ENCODE data around the gene CLCN5. TPM values are rescaled to one million over a fixed set of nuclear protein-coding genes. Genes with fewer than 3 reads are reported as not detected.
"Not testable (repeated sequence)": the region's sequence is repeated elsewhere in the genome, so short reads cannot be mapped to it uniquely, and the experiment has no call there.

CLCN5 gene
- total RNA-seq, 2 experiments from 2014 or later, result 2.5 to 2.9 TPM

DNA sequence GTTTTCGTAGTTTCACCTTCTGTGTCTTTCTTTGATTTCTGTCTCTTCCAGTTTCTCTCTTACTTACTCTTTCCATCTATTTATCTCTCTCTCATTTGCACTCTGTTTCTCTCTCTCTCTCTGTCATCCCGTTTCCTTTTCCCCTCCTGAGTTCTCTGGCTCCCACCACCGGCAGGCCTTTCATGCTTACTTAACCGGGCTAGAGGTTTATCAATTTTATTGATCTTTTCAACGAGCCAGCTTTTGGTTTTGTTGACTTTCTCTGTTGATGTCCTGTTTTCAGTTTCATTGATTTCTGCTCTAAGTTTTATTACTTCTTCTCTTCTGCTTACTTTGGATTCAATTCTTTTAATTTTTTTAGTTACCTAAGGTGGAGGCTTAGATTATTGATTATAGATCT is 103.2 kb downstream of the CLCN5 start:
- H3K4me3 Mint-ChIP-seq; H3K36me3 Mint-ChIP-seq; H3K27me3 Mint-ChIP-seq; intact Hi-C loops (cut with micrococcal nuclease); DNase-seq; H3K27ac Mint-ChIP-seq; CTCF ChIA-PET; POLR2A ChIA-PET; H3K4me1 Mint-ChIP-seq (ENCODE audit: low read depth): not testable (repeated sequence)
- peaks cover 16% of the 10 kb centered on the region for H3K9me3 Mint-ChIP-seq

DNA sequence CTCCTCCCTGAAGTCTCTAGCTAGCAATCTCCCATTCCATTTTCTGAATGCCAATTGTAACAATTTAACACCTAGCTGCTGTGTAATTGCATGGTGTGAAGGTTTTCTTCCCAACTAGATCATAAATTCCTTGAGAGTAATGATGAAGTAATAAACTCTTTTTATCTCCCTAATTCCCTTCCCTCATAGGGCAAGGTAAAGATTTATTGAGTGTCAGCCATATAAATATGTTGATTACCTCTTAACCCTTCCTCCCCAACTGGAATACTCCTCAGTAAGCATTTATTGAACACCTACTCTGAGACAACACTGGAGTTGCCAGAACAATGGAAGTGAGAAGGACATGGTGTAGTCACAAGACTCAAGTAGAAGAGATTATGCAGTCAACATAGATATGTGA is 112.7 kb downstream of the CLCN5 start:
- intact Hi-C loops (cut with micrococcal nuclease), result no loop called here

DNA sequence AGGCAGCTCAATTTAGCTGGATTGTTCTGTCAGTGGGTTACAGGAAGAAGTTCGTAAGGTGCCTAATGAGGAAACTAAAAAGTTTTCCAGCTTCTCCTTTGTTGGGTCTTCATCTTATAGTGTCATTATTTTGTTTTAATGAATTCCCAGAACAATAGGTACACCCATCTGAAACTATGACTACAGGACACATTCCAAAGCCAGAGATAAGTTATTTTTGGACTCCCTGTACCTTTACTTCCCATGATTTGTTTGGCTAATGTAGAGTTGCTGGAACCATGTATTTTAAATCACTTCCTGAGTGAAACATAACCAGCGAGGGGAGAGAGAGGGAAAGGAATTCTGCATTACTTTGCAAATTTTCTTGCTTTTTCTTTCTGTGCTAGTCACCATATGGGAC is 114.0 kb downstream of the CLCN5 start:
- intact Hi-C loops (cut with micrococcal nuclease), result no loop called here
- Mint-ChIP-seq H3K36me3 (no peaks in the 10 kb centered on the region), H3K9me3 (no peaks in the 10 kb centered on the region), H3K4me3 (no peak overlapping the region), H3K27me3 (no peaks in the 10 kb centered on the region), H3K4me1 (ENCODE audit: low read depth) (no peaks in the 10 kb centered on the region), H3K27ac (no peak overlapping the region)
- ChIA-PET POLR2A (no interaction called here), CTCF (no interaction called here)
- no peak for DNase-seq

More for the DNA sequence above, 112.7 kb downstream of the CLCN5 start:
- no peak for DNase-seq
- no peaks in the 10 kb centered on the region for H3K36me3 Mint-ChIP-seq
- H3K4me3 Mint-ChIP-seq, result no peak overlapping the region
- H3K27me3 Mint-ChIP-seq, result no peaks in the 10 kb centered on the region
- no peaks in the 10 kb centered on the region for H3K9me3 Mint-ChIP-seq
- POLR2A ChIA-PET, result no interaction called here
- H3K4me1 Mint-ChIP-seq (ENCODE audit: low read depth), result no peaks in the 10 kb centered on the region
- CTCF ChIA-PET, result no interaction called here
- H3K27ac Mint-ChIP-seq, result no peak overlapping the region

DNA sequence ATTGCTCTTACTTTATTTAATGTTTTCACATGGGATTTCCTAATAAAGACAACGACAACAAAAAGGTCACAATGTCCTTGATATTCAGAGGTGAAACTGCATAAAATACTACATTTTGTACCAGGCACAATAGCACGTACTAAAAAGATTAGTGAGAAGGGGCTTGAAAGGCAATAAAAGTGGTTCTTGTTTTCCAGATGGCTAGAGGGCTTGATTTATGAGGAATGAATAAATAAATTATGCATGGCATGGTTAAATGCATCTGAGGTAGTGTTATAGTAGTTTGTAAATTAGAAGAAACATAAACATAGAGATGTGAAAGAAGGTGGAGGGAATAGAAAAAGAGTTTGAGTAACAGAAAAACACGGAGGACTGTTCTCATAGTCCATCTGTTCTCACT is 123.4 kb downstream of the CLCN5 start:
- Mint-ChIP-seq H3K4me3 (no peak overlapping the region), H3K9me3 (no peaks in the 10 kb centered on the region), H3K27ac (no peak overlapping the region), H3K36me3 (peaks cover 3% of the 10 kb centered on the region), H3K27me3 (no peaks in the 10 kb centered on the region), H3K4me1 (ENCODE audit: low read depth) (no peaks in the 10 kb centered on the region)
- intact Hi-C loops (cut with micrococcal nuclease), result no loop called here
- no peak for DNase-seq
- CTCF ChIA-PET, result no interaction called here
- POLR2A ChIA-PET, result no interaction called here

DNA sequence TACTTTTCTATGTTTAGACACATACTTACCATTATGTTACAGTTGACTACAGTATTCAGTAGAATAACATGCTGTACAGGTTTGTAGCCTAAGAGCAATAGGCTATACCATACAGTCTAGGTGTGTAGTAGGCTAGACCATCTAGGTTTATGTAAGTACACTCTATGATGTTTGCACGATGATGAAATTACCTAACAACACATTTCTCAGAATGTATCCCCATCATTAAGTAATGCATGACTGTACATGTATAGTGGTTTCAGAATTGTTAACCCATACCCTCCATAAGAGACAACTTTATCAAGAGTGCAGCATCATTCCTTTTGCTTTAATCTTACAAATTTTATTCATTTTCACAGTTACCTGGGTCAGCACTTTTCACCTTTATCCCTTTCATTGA is 126.8 kb downstream of the CLCN5 start:
- intact Hi-C loops (cut with micrococcal nuclease), result no loop called here
- Mint-ChIP-seq H3K27ac (no peak overlapping the region), H3K36me3 (no peaks in the 10 kb centered on the region), H3K4me3 (no peak overlapping the region), H3K9me3 (no peaks in the 10 kb centered on the region), H3K4me1 (ENCODE audit: low read depth) (no peaks in the 10 kb centered on the region), H3K27me3 (no peaks in the 10 kb centered on the region)
- ChIA-PET POLR2A (no interaction called here), CTCF (no interaction called here)
- no peak for DNase-seq

DNA sequence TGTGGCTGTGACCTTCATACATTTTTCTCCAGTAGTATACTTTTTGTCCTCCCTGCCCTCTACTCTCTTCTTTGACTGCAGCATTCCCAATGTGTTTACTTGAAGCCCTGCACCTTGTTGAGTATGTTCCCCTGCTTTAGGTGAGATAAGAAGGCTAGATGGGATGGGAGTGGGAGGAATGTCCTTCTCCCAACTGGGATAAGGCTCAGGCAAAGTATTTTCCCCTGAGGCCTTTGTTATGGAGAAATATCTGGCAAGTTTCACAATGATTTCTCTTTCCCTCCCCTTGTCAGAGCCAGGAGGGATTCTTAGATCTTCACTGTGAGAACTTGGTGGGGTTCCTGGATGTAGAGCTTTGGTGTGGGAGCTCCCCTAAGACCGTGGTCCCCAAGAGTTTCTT is 131.8 kb downstream of the CLCN5 start:
- no peaks in the 10 kb centered on the region for H3K27me3 Mint-ChIP-seq
- H3K36me3 Mint-ChIP-seq, result no peaks in the 10 kb centered on the region
- H3K4me1 Mint-ChIP-seq (ENCODE audit: low read depth), result no peaks in the 10 kb centered on the region
- no peak overlapping the region for H3K27ac Mint-ChIP-seq
- no peak for DNase-seq
- no peaks in the 10 kb centered on the region for H3K9me3 Mint-ChIP-seq
- no peak overlapping the region for H3K4me3 Mint-ChIP-seq
- ChIA-PET POLR2A (no interaction called here), CTCF (no interaction called here)
- intact Hi-C loops (cut with micrococcal nuclease), result no loop called here

DNA sequence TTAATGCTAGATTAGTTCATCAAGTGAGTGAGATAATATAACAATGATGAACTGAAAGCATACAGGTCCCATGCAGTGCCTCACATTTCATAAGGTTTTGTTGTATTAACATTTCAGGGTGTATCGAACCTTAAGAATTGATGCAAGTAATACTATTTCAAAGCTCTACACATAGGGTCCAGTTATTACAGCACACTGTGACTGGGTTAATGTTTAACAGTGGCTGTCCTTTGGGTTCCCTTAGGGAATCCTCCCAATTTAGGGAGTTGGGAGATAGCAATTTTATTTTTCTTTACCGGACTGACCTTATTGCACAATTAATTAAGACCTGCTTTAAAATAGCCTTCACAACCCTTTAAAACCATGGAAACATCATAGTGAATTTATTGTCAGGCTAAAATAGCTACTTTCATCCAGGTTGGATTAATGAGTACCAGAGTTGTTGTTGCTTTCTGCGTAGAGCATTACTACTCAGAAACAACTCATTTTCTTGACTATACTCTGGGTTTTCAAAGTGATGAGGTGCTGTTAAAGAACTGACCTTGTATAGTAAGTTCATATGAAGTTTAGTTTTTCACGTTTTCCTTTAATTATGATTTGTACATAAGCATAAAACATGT is 144.0 kb downstream of the CLCN5 start:
- CTCF ChIA-PET, result no interaction called here
- Mint-ChIP-seq H3K4me3 (no peak overlapping the region), H3K27me3 (no peaks in the 10 kb centered on the region), H3K9me3 (no peaks in the 10 kb centered on the region), H3K27ac (no peak overlapping the region), H3K36me3 (peaks cover 5% of the 10 kb centered on the region), H3K4me1 (ENCODE audit: low read depth) (peaks cover 6% of the 10 kb centered on the region)
- POLR2A ChIA-PET, result no interaction called here
- no peak for DNase-seq
- intact Hi-C loops (cut with micrococcal nuclease), result no loop called here

DNA sequence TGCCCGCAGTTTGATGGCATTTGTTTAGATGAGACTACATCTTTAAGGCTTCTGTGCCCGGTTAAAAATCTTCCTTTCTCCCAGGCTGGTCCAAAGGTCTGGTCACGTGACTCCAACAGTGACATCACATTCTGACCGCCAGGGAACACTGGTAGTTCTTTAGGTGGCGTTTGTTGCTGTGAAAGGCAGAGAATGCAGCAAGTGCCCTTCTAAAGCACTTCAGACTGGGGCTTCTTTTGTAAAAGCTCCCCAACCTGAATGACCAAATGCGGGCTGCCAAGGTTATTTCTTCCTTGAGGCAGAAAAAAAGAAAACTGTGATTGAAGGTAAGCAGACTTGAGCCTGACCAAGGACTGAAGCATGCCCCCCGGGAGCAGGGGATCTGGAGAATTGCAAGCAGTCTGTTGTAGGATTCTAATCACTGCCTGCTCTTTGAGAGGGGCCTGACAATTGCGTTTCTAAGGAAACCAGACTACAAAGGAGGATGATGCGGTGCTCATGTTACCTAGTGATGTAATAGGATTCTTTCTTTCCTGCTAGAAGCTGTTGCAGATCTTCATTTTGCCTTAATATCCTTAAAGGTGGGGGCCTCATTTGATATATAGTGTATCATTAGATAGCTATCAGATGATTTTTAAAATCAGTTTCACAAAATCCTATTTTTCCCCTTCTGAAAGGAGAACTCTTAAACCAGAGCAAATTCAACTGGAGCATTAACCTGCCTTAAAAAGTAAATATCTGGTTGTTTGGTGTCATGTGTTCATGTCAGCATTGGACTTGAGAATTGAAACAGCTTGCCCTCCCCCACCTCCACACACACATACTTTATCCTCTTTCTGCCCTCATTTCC is 145.3 kb downstream of the CLCN5 start:
- CTCF ChIA-PET, result no interaction called here
- POLR2A ChIA-PET, result no interaction called here
- Mint-ChIP-seq H3K4me3 (no peak overlapping the region), H3K27ac (no peak overlapping the region), H3K9me3 (no peaks in the 10 kb centered on the region), H3K27me3 (no peaks in the 10 kb centered on the region), H3K4me1 (ENCODE audit: low read depth) (peaks cover 6% of the 10 kb centered on the region), H3K36me3 (peaks cover 5% of the 10 kb centered on the region)
- intact Hi-C loops (cut with micrococcal nuclease), result no loop called here
- no peak for DNase-seq

DNA sequence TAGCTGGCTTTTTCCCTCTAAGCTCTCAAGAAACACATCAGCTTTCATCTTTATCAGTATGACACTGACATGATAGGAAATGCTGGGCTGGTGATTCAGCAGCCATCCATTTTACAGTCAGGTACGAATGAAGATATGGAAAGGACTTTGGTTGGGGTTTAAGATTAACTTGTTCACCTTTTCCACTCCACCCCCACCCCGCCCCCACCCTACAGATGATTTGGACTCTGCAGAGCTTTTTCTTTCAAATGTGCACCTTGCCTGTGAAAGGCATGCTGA is 145.8 kb downstream of the CLCN5 start:
- H3K27ac Mint-ChIP-seq, result no peak overlapping the region
- H3K4me3 Mint-ChIP-seq, result no peak overlapping the region
- DNase-seq, result peak; percentile 16
- POLR2A ChIA-PET, result no interaction called here
- no peaks in the 10 kb centered on the region for H3K27me3 Mint-ChIP-seq
- H3K4me1 Mint-ChIP-seq (ENCODE audit: low read depth), result peaks cover 6% of the 10 kb centered on the region
- intact Hi-C loops (cut with micrococcal nuclease), result no loop called here
- H3K36me3 Mint-ChIP-seq, result peaks cover 5% of the 10 kb centered on the region
- H3K9me3 Mint-ChIP-seq, result no peaks in the 10 kb centered on the region
- CTCF ChIA-PET, result no interaction called here

DNA sequence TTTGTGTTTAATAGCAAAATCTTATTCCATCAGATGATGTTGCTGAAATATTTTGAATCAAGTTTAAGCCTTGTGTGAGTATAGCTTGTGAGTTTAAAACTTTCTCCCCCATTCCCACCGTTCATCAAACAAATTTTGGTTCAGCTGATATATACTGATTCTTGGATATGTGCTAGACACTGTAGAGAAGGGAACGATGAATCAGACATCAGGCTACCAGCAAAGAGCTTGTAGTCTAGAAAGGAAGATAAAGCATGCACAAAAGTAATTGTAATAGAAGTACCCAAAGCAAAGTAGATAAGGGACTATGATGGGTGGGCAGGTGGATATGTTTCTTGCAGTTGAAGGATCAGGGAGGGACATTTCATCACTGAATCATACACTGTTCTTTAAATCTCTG is 146.5 kb downstream of the CLCN5 start:
- no peaks in the 10 kb centered on the region for H3K27me3 Mint-ChIP-seq
- no peak overlapping the region for H3K4me3 Mint-ChIP-seq
- peaks cover 5% of the 10 kb centered on the region for H3K36me3 Mint-ChIP-seq
- H3K4me1 Mint-ChIP-seq (ENCODE audit: low read depth), result peaks cover 6% of the 10 kb centered on the region
- H3K9me3 Mint-ChIP-seq, result no peaks in the 10 kb centered on the region
- POLR2A ChIA-PET, result no interaction called here
- CTCF ChIA-PET, result no interaction called here
- DNase-seq, result no peak
- intact Hi-C loops (cut with micrococcal nuclease), result no loop called here
- no peak overlapping the region for H3K27ac Mint-ChIP-seq

DNA sequence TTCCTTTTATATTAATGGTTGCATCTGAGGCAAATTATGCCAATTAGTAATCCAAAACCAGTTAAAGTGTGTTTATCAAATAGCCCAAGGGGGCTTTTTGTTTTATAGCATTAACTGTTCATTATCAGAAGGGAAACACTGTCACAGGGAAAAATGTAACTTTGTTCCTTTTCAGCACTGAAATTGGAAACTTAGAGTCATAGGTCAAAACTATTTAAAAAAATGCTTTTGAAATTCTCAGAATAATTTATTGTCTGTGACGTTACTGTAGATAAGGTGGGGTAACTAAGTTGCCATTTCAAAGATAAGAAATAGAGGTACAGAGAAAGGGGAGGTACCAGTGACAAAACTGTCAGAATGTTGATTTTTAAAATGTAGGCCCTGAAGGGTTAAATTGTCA is 149.1 kb downstream of the CLCN5 start:
- ChIA-PET CTCF (no interaction called here), POLR2A (no interaction called here)
- intact Hi-C loops (cut with micrococcal nuclease), result no loop called here
- H3K27me3 Mint-ChIP-seq, result no peaks in the 10 kb centered on the region
- no peak for DNase-seq
- peaks cover 5% of the 10 kb centered on the region for H3K36me3 Mint-ChIP-seq
- H3K27ac Mint-ChIP-seq, result no peak overlapping the region
- H3K4me3 Mint-ChIP-seq, result no peak overlapping the region
- H3K4me1 Mint-ChIP-seq (ENCODE audit: low read depth), result peaks cover 6% of the 10 kb centered on the region
- no peaks in the 10 kb centered on the region for H3K9me3 Mint-ChIP-seq

DNA sequence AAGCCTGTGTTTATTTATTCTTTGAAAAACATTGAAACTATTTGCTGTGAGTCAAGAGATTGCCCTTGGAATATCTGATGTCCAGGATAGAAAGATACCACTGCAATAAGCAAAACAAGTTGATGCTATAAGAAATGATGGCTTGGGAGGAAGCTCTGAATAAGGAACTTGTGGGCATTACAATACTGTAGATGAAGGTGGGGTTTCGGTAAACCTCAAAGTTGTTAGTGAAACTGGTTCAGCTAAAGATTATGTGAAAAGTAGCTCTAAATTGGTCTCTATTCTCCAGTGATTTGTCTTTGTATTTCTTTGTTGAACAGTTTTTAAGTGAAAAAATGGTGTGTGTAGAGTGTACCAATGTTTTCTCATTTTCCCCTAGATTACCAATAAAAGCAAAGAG is 149.7 kb downstream of the CLCN5 start:
- Mint-ChIP-seq H3K36me3 (peaks cover 7% of the 10 kb centered on the region), H3K27ac (no peak overlapping the region), H3K27me3 (no peaks in the 10 kb centered on the region), H3K9me3 (no peaks in the 10 kb centered on the region), H3K4me1 (ENCODE audit: low read depth) (peaks cover 6% of the 10 kb centered on the region), H3K4me3 (no peak overlapping the region)
- POLR2A ChIA-PET, result no interaction called here
- intact Hi-C loops (cut with micrococcal nuclease), result no loop called here
- CTCF ChIA-PET, result no interaction called here
- no peak for DNase-seq

DNA sequence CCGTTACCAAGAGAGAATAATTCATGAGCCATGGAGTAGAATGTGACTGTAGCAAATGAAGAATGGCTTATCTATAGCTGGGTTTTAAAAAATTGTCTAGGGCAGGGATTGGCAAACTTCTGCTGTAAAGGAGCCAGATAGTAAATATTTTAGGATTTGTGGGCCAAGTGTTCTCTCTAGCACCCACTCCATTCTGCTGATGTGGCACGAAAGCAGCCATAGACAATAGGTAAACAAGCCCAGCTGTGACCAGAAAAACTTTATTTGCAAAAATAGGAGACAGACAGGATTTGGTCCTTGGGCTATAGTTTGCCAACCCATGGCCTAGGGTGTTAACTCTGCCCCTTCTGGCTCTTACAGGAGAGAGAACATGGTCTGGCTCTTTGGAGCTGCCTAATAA is 151.2 kb downstream of the CLCN5 start:
- no peaks in the 10 kb centered on the region for H3K4me1 Mint-ChIP-seq (ENCODE audit: low read depth)
- intact Hi-C loops (cut with micrococcal nuclease), result no loop called here
- POLR2A ChIA-PET, result no interaction called here

More for the DNA sequence above, 151.2 kb downstream of the CLCN5 start:
- Mint-ChIP-seq H3K27ac (no peak overlapping the region), H3K9me3 (no peaks in the 10 kb centered on the region), H3K4me3 (no peak overlapping the region), H3K36me3 (peaks cover 7% of the 10 kb centered on the region), H3K27me3 (no peaks in the 10 kb centered on the region)
- CTCF ChIA-PET, result no interaction called here
- no peak for DNase-seq

Measured in activated CD4-positive, alpha-beta memory T cell treated with anti-CD3 and anti-CD28 coated beads for 36 hours (primary cell).